ENCODE data around the gene STRAP.

DNA sequence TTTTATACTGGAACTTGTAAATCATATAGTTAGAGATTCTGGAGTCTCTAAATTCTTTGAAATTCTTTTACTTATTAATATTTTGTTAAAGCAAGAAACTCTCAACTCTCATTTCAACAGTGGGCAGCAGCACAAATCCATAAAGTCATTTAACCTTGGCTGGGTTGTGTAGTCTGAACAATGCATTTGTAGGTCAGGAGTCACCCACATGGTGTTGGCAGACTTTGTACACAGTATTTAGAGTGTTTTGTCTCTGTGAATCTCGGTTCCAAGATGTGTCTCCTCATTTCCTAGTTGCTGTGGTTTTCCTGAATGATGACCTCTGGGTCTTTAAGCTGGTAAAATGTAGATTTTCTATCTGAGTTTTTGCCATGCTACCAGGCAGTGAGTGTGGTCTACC, 20.8 kb upstream of the STRAP start:
- TF ChIP-seq POLR2A (IDR thresholded peaks at IDR 0.05; ENCODE audit: low read depth, low read length) (no peak), POLR2AphosphoS5 (IDR thresholded peaks at IDR 0.05; ENCODE audit: low read depth, low read length) (no peak)

Data from GM12892 (cell line).